ENCODE results near the gene KANSL1.

KANSL1 gene

DNA sequence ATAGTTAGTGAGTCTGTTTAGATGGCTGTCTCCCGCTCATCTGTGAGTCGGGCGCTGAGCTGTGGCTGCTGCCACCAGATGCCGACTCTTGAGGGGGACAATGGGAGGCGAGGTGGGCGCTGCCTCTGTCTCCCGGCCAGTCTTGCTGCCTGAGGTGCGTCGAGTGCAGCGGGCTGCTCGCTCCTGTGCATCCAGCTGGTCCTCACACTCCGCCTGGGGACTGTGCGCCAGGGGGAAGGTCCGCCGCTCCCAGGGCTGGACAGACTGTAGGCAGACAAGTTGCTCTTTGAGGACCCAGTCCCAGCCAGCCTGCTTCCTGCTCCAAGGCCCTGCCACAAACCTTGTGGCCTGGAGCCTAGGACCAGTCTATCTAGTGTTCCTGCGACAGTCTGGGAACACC is 161.8 kb downstream of the KANSL1 start:
- ChIA-PET POLR2A (ENCODE audit: low non-redundant PET) (no interaction called here), CTCF (interaction anchor here (0.6 kb wide), 1 partner anchor 156 kb away, joined by 4 read pairs; no protein-coding TSS in a partner anchor)
- H3K27ac ChIP-seq: no peak overlapping the region
- no peak for TF ChIP-seq CTCF (conservative IDR thresholded peaks at IDR 0.05; ENCODE audit: low read depth)
- DNase-seq (ENCODE audit: low spot score): no peak

- CTCF ChIA-PET: no interaction called here
- POLR2A ChIA-PET (ENCODE audit: low non-redundant PET): no interaction called here
- DNase-seq (ENCODE audit: low spot score): no peak
- TF ChIP-seq CTCF (conservative IDR thresholded peaks at IDR 0.05; ENCODE audit: low read depth): no peak
- H3K27ac ChIP-seq: no peak overlapping the region
These were observed 162.5 kb downstream of the KANSL1 start for GRCh38 chr17:46030752-46031151.

- POLR2A ChIA-PET (ENCODE audit: low non-redundant PET): no interaction called here
- no peak for DNase-seq (ENCODE audit: low spot score)
- no peak overlapping the region for H3K27ac ChIP-seq
- TF ChIP-seq CTCF (conservative IDR thresholded peaks at IDR 0.05; ENCODE audit: low read depth): no peak
- CTCF ChIA-PET: interaction anchor here (0.6 to 1.7 kb wide), 4 partner anchors 15 to 746 kb away, joined by 3 to 11 read pairs (median 4); no protein-coding TSS in a partner anchor
These were observed 163.6 kb downstream of the KANSL1 start for GRCh38 chr17:46029627-46030026.

DNA sequence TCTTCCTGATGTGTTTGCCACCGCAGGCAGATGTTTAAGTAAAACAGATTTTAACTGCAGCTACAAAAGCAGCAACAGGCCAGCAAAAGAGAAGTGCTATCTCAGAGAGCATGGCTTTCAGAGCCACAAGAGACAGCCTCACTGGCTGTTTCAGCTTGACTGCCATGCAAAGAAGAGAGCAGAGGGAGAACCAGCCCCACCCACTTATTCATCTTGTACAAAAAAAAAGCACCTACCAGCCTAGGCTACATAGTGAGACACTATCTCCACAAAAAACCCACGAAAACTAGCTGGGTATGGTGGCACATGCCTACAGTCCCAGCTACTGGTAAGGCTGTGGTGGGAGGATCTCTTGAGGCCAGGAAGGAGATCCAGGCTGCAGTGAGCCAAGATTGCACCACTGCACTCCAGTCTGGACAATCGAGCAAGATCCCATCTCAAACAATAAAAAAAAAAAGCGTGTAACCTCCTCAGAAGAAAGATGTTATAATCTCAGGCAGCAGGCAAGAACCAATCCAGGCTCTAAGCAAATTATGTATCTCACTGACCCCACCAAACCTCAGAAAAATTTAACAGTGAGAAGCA is 164.2 kb downstream of the KANSL1 start:
- ChIA-PET CTCF (interaction anchor here (0.6 to 1.7 kb wide), 2 partner anchors 15 kb away, joined by 3 to 11 read pairs; no protein-coding TSS in a partner anchor), POLR2A (ENCODE audit: low non-redundant PET) (no interaction called here)

GRCh38 chr17:46028374-46028773 is 164.9 kb downstream of the KANSL1 start:
- no peak for TF ChIP-seq CTCF (conservative IDR thresholded peaks at IDR 0.05; ENCODE audit: low read depth)
- H3K27ac ChIP-seq: no peak overlapping the region
- POLR2A ChIA-PET (ENCODE audit: low non-redundant PET): no interaction called here
- no peak for DNase-seq (ENCODE audit: low spot score)
- CTCF ChIA-PET: interaction anchor here (0.8 to 1.7 kb wide), 2 partner anchors 11 to 16 kb away, joined by 3 to 11 read pairs; no protein-coding TSS in a partner anchor

More for the DNA sequence above, 164.2 kb downstream of the KANSL1 start:
- no peak for DNase-seq (ENCODE audit: low spot score)
- H3K27ac ChIP-seq: no peak overlapping the region
- TF ChIP-seq CTCF (conservative IDR thresholded peaks at IDR 0.05; ENCODE audit: low read depth): no peak

DNA sequence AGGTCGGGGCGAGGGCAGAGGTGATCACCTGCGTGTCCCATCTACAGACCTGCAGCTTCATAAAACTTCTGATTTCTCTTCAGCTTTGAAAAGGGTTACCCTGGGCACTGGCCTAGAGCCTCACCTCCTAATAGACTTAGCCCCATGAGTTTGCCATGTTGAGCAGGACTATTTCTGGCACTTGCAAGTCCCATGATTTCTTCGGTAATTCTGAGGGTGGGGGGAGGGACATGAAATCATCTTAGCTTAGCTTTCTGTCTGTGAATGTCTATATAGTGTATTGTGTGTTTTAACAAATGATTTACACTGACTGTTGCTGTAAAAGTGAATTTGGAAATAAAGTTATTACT is 165.3 kb downstream of the KANSL1 start:
- DNase-seq (ENCODE audit: low spot score): no peak
- TF ChIP-seq CTCF (conservative IDR thresholded peaks at IDR 0.05; ENCODE audit: low read depth): no peak
- ChIA-PET POLR2A (ENCODE audit: low non-redundant PET) (no interaction called here), CTCF (interaction anchor here (0.8 kb wide), 1 partner anchor 11 kb away, joined by 3 read pairs; no protein-coding TSS in a partner anchor)
- H3K27ac ChIP-seq: no peak overlapping the region

Data from RWPE1 (cell line).